Panc1 (cell line): Measurements from ENCODE around the gene OAT. TPM values are rescaled to one million over a fixed set of nuclear protein-coding genes. Genes with fewer than 3 reads are reported as not detected.

Experiments
- ATAC-seq: fragments of 200-7000 bp; cut with Tn5 transposase; 2 replicates; pipeline ENCODE4 v1.9.1; 2020; ENCODE audit warnings: mild to moderate bottlenecking, moderate library complexity
- BruUV-seq: library from RNA; stranded (reverse); fragments of 400-500 nt; replicated peaks from 2 replicates; lab custom pipeline; 2021; lab: Mats Ljungman, UMichigan
- CTCF ChIA-PET: fragments of 300-600 bp; sonication (Branson Sonifier 250); formaldehyde crosslinking; loops from one replicate; lab custom pipeline; 2022; ENCODE audit warnings: antibody characterized with exemption; lab: Charles Lee
- POLR2A ChIA-PET: fragments of 300-600 bp; sonication (Branson Sonifier 250); formaldehyde crosslinking; loops from one replicate; lab custom pipeline; 2022; ENCODE audit warnings: antibody characterized with exemption; lab: Charles Lee
- DNase-seq: peaks from one replicate; pipeline ENCODE4 v3.0.0-alpha.2; 2010; ENCODE audit warnings: low read depth, low spot score
- H3K27ac ChIP-seq: 2 replicates; pipeline ENCODE4 v1.5.1; 2011; ENCODE audit warnings: mild to moderate bottlenecking, low read length, inconsistent platforms
- H3K27me3 ChIP-seq: fragments of 200-500 bp; sonication (Bioruptor generic); 2 replicates; pipeline ENCODE4 v1.6.0; 2014; ENCODE audit warnings: low read length, inconsistent platforms; ENCODE audit not compliant: control insufficient read depth, insufficient read depth
- H3K36me3 ChIP-seq: fragments of 200-500 bp; sonication (Bioruptor generic); 2 replicates; pipeline ENCODE4 v1.5.1; 2014; ENCODE audit warnings: inconsistent platforms, mild to moderate bottlenecking, low read length, moderate library complexity; ENCODE audit not compliant: control insufficient read depth, insufficient read depth
- H3K4me1 ChIP-seq: 2 replicates; pipeline ENCODE4 v1.5.1; 2011; ENCODE audit warnings: inconsistent platforms, mild to moderate bottlenecking, low read length, moderate library complexity; ENCODE audit not compliant: control insufficient read depth, insufficient read depth
- H3K4me3 ChIP-seq, 2 experiments: 2 replicates each; pipeline ENCODE4 v1.5.1; 2011 to 2012; ENCODE audit warnings: low read depth in 2 of 2, low read length in 2 of 2, mild to moderate bottlenecking in 2 of 2, inconsistent platforms in 1 of 2, moderate library complexity in 1 of 2
- H3K9me3 ChIP-seq: fragments of 200-500 bp; sonication (Bioruptor generic); 2 replicates; pipeline ENCODE4 v1.5.1; 2014; ENCODE audit warnings: low read depth, mild to moderate bottlenecking, inconsistent platforms, low read length, moderate library complexity; ENCODE audit not compliant: control insufficient read depth, insufficient read depth
- POLR2AphosphoS5 ChIP-seq: IDR thresholded peaks from 2 replicates; pipeline ENCODE4 v1.6.1; 2012; ENCODE audit warnings: mild to moderate bottlenecking, low read depth, low read length, moderate library complexity
- REST ChIP-seq, 2 experiments: IDR thresholded peaks; 2 replicates each; pipeline ENCODE4 v1.6.1; 2011 to 2012; ENCODE audit warnings: low read depth in 2 of 2, control low read depth in 1 of 2, low read length in 1 of 2, mild to moderate bottlenecking in 1 of 2, moderate library complexity in 1 of 2; ENCODE audit not compliant: insufficient read depth in 1 of 2
- SIN3A ChIP-seq: IDR thresholded peaks from 2 replicates; pipeline ENCODE4 v1.6.1; 2012; ENCODE audit warnings: low read depth, mild to moderate bottlenecking, low read length, moderate library complexity, borderline replicate concordance; ENCODE audit not compliant: insufficient read depth
- TCF7L2 ChIP-seq: IDR thresholded peaks from 2 replicates; pipeline ENCODE4 v1.6.1; 2011; ENCODE audit warnings: mild to moderate bottlenecking, low read depth, low read length, inconsistent platforms
- in situ Hi-C: cut with HindIII; loops from 2 replicates; pipeline ENCODE4 v1.10.0; 2016; ENCODE audit warnings: low sequenced_read_pairs, low pct_unique_long_range_greater_than_20kb
- intact Hi-C: fragments of 100-400 bp; cut with micrococcal nuclease; formaldehyde crosslinking; loops from one replicate; pipeline ENCODE4 v1.10.0; 2022; ENCODE audit not compliant: unreplicated experiment
- total RNA-seq: library from RNA; stranded (reverse); gene quantifications from one replicate; pipeline ENCODE4 v1.2.1, GENCODE V29; 2021; ENCODE audit not compliant: unreplicated experiment
- TF ChIP-seq, protein P1 (sequence below): fragments of 450-650 bp; IDR thresholded peaks from 2 replicates; pipeline ENCODE4 v1.5.1; 2017; ENCODE audit warnings: mild to moderate bottlenecking

The OAT gene
- total RNA-seq, 1 experiment from 2014 or later = 166 TPM

DNA sequence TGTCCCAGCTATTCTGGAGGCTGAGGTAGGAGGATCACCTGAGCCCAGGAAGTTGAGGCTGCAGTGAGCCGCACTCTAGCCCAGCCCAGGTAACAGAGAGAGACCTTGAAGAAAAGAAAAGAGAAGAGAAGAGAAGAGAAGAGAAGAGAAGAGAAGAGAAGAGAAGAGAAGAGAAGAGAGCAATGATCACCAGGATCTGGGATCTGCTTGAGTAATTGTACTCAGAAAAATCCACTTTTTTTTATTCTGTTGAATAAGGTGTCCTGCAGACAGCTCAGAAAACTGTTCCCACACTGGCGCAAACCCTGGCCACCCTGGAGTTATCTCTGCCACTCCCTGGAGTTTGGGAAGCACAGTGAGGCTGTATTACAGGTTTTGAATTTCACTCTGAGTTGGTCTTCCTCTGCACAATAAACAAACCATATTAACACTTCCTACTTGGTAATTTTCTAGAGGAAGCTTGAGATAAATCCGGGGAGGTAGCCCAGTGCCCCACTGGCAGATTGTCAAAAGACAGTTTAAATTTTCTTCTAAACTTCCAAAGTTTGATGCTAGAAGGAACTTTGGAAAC is 9.6 kb upstream of the OAT start:
- ATAC-seq = no peak
- POLR2A ChIA-PET = no interaction called here
- no peak for TF ChIP-seq TCF7L2
- TF ChIP-seq SIN3A = no peak
- no peak for TF ChIP-seq POLR2AphosphoS5
- TF ChIP-seq REST (IDR thresholded peaks at IDR 0.05; ENCODE audit: insufficient read depth in 1 of 2, low read depth in 2 of 2, low read length in 1 of 2) = no peak
- TF ChIP-seq, protein P1, sequence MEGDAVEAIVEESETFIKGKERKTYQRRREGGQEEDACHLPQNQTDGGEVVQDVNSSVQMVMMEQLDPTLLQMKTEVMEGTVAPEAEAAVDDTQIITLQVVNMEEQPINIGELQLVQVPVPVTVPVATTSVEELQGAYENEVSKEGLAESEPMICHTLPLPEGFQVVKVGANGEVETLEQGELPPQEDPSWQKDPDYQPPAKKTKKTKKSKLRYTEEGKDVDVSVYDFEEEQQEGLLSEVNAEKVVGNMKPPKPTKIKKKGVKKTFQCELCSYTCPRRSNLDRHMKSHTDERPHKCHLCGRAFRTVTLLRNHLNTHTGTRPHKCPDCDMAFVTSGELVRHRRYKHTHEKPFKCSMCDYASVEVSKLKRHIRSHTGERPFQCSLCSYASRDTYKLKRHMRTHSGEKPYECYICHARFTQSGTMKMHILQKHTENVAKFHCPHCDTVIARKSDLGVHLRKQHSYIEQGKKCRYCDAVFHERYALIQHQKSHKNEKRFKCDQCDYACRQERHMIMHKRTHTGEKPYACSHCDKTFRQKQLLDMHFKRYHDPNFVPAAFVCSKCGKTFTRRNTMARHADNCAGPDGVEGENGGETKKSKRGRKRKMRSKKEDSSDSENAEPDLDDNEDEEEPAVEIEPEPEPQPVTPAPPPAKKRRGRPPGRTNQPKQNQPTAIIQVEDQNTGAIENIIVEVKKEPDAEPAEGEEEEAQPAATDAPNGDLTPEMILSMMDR = no peak
- H3K27me3 ChIP-seq = peaks cover 2% of the 10 kb centered on the region; the same call in 1 of the 2 replicates
- no peaks in the 10 kb centered on the region for H3K36me3 ChIP-seq
- intact Hi-C loops (no loop called here), in situ Hi-C loops (no loop called here)
- no peak for DNase-seq
- H3K27ac ChIP-seq = no peak overlapping the region
- H3K4me1 ChIP-seq = no peaks in the 10 kb centered on the region
- no peaks in the 10 kb centered on the region for H3K9me3 ChIP-seq
- no peak overlapping the region for H3K4me3 ChIP-seq
- no TSS peak for BruUV-seq
- CTCF ChIA-PET = no interaction called here

- POLR2A ChIA-PET = no interaction called here
- H3K27me3 ChIP-seq = peaks cover 2% of the 10 kb centered on the region; the same call in 1 of the 2 replicates
- no peak overlapping the region for H3K27ac ChIP-seq
- H3K9me3 ChIP-seq = no peaks in the 10 kb centered on the region
- no peak overlapping the region for H3K4me3 ChIP-seq
- BruUV-seq = no TSS peak
- intact Hi-C loops (no loop called here), in situ Hi-C loops (no loop called here)
- no peaks in the 10 kb centered on the region for H3K4me1 ChIP-seq
- CTCF ChIA-PET = no interaction called here
- no peak for ATAC-seq
- no peaks in the 10 kb centered on the region for H3K36me3 ChIP-seq
- DNase-seq = no peak
- TF ChIP-seq, protein P1 = no peak
- TF ChIP-seq TCF7L2 (no peak), SIN3A (no peak), REST (IDR thresholded peaks at IDR 0.05; ENCODE audit: insufficient read depth in 1 of 2, low read depth in 2 of 2, low read length in 1 of 2) (no peak), POLR2AphosphoS5 (no peak)
Measured at GRCh38 chr10:124425227-124425962, 6.7 kb upstream of the OAT start.
